Testis (tissue), 2 donors: ENCODE results near the gene NR4A1.

Source experiments
- POLR2A ChIP-seq: fragments of 450-650 bp; IDR thresholded peaks from one replicate; pipeline ENCODE4 v1.6.1; 2017; ENCODE audit warnings: antibody characterized with exemption, mild to moderate bottlenecking, moderate library complexity
- TF ChIP-seq, protein P1 (sequence below), 3 experiments: fragments of 450-650 bp in 2 of 3; fragments of 200-600 bp in 1 of 3; sonication (generic) in 1 of 3; IDR thresholded peaks; one replicate each; pipeline ENCODE4 v1.5.1; 2016 to 2019; ENCODE audit warnings: antibody characterized with exemption in 3 of 3, mild to moderate bottlenecking in 2 of 3, moderate library complexity in 1 of 3

DNA sequence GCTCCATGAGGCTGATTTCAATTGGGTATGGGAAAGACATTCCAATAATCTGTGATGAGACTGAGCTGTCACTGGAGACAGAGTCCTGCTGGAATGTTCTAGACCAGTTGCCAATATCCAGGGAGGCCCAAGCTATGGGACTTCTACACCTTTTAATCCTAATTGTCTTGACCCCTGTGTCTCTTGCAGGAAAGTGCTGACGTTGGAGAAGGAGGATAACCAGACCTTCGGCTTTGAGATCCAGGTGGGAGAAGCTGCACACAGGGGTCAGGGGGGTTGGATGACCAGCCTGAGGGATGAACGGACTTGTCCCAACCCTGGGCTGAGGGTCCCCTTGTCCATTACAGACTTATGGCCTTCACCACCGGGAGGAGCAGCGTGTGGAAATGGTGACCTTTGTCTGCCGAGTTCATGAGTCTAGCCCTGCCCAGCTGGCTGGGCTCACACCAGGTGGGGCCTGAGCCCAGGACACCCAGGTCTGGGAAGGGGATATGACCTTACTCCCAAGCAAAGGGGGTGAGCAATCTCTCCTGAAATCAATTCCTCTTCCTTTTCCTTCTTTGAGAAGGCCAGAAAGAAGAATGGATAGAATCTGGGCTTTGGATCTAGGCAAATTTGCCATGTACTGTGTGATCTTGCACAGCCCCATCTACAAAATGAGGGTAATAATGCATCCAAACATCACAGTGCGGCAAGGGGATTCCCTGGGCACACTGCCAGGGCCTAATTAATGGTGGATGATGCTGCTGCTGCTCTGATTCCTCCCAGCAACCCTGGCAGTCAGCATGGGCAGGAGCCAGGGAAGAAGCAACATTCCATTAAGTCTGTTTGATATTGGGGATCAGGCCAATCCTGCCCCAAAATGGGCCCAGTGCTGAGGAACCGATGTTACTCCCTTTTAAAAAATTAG, 40.3 kb upstream of the NR4A1 start:
- TF ChIP-seq, protein P1, sequence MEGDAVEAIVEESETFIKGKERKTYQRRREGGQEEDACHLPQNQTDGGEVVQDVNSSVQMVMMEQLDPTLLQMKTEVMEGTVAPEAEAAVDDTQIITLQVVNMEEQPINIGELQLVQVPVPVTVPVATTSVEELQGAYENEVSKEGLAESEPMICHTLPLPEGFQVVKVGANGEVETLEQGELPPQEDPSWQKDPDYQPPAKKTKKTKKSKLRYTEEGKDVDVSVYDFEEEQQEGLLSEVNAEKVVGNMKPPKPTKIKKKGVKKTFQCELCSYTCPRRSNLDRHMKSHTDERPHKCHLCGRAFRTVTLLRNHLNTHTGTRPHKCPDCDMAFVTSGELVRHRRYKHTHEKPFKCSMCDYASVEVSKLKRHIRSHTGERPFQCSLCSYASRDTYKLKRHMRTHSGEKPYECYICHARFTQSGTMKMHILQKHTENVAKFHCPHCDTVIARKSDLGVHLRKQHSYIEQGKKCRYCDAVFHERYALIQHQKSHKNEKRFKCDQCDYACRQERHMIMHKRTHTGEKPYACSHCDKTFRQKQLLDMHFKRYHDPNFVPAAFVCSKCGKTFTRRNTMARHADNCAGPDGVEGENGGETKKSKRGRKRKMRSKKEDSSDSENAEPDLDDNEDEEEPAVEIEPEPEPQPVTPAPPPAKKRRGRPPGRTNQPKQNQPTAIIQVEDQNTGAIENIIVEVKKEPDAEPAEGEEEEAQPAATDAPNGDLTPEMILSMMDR (IDR thresholded peaks at IDR 0.05) = no peak
- TF ChIP-seq POLR2A = no peak
